LHCN-M2 (cell line): ENCODE results near the gene C19orf85. TPM values are rescaled to one million over a fixed set of nuclear protein-coding genes. Genes with fewer than 3 reads are reported as not detected.

Experiments used
- DNase-seq: peaks from one replicate; pipeline ENCODE4 v3.0.0-alpha.2; 2012; ENCODE audit warnings: low read depth
- total RNA-seq: library from RNA; depleted of rRNA; stranded (reverse); fragments of >200 nt; gene quantifications from 2 replicates; pipeline ENCODE4 v1.2.3, GENCODE V29; 2014

C19orf85 gene
- total RNA-seq, 1 experiment from 2014 or later = not detected

DNA sequence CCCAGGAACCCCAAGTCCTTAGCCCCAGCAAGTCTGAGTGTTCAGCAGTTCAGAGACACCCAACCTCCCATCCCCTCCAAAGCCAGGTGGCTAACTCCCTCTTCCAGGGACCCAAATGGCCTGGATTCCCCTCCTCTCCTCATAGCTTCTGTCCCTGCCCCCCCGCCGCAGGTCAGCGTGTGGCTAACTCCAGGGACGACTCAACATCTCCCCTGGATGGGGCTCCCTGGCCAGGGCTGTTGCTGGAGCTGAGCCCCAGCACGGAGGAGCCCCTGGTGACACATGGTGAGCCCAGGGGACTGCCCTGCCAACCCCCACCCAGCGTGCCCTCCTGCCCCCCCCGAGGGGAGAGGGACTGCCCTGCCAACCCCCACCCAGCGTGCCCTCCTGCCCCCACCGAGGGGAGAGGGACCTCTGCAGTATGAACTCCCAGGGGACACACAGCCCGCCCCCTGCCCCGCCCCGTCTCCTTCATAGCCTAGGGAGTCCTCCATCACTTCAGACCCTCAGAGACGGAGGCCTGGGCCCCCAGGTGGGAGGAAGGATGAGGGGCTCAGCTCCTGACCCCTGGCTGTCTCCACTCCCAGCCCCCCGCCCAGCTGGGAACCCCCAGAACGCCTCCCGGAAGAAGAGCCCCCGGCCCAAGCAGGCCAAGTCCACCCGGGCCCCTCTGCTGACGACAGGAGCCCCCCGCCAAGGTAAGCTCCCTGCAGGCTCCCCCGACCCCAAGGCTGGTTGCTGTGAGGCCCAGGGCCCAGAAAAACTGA, 25.3 kb upstream of the C19orf85 start:
- no peak for DNase-seq

GRCh38 chr19:55488986-55489710, 24.6 kb upstream of the C19orf85 start:
- DNase-seq = no peak

DNA sequence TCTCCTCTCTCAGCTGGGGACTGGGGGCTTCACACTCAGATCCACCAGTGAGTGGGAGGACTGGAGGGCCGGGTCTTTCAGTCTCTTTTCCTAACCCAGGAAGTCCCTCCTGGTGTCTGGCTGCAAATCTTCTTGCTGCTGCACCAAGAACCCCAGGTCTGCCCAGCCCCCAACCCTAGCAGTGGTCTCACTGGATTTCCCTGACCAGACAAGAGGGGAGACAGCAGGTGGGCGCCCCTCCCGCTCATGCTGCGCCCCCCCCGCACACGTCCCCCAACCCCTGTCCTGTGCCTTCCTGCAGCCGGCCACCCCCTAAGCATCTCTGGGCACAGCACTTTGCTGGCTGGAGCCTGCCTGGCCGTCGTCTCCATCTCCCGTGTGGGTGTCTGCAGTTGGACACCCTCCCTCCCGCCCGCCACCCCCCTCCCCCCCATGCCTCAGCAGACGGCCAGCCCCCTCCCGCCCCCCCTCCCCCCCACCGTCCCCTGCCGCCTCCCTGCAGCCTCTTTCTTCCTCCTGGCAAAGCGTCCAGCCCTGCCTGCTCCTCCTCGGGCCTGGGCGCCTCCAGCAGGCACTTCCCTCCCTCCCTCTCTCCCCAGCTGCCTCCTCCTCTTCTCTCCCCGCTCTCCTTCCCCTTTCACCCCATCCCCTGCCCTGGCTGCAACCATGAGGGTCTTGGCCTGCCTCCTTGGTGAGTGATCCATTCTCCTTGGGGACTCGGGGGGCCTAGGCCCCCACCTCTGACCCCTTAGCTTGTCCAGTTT, 23.6 kb upstream of the C19orf85 start, which contains the start of gene SSC5D:
TSS of gene SSC5D (plus strand) at position 513 of the 764 bp plus-strand sequence. CDS start at position 667, 154 bp downstream.
- DNase-seq = no peak

GRCh38 chr19:55486971-55487923, 22.7 kb upstream of the C19orf85 start:
- peak; percentile 94 for DNase-seq

GRCh38 chr19:55486043-55486970, 21.8 kb upstream of the C19orf85 start:
- DNase-seq = no peak

- DNase-seq = no peak
These were observed 21.0 kb upstream of the C19orf85 start for GRCh38 chr19:55485439-55486011.

GRCh38 chr19:55484593-55485438, 20.3 kb upstream of the C19orf85 start, which contains the start of gene NAT14:
NAT14 (plus strand) TSS chr19:55485188; CDS start chr19:55485709, 521 bp downstream.
- peak; percentile 46 for DNase-seq

DNA sequence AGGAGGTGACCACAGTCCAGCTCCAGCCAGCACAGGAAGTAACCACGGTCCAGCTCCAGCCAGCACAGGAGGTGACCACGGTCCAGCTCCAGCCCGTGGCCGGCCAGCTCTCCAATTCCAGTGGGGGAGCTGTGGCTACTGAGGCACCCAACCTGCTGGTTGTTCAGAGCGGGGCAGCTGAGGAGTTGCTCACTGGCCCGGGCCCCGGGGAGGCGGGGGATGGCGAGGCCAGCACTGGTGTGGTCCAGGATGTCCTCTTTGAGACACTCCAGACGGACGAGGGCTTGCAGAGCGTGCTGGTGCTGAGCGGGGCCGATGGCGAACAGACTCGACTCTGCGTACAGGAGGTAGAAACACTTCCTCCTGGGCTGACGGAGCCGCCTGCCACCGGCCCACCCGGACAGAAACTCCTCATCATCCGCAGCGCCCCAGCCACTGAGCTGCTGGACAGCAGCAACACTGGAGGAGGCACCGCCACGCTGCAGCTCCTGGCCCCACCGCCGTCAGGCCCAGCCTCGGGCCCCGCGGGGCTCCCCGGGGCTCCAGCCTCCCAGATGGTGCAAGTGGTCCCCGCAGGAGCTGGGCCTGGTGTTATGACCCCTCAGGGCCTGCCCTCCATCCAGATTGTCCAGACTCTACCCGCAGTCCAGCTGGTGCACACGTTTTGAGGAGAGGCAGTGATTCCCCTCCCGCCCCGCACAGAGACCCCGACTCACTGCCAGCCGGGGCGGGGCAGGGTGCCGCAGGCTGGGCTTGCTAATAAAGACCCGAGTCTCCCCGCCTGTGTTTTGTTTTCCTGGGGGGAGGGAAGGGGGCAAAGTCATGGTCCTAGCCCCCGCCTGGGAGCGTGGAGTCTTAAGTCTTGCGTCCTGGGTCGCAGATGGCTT, 19.4 kb upstream of the C19orf85 start:
- DNase-seq = no peak

DNA sequence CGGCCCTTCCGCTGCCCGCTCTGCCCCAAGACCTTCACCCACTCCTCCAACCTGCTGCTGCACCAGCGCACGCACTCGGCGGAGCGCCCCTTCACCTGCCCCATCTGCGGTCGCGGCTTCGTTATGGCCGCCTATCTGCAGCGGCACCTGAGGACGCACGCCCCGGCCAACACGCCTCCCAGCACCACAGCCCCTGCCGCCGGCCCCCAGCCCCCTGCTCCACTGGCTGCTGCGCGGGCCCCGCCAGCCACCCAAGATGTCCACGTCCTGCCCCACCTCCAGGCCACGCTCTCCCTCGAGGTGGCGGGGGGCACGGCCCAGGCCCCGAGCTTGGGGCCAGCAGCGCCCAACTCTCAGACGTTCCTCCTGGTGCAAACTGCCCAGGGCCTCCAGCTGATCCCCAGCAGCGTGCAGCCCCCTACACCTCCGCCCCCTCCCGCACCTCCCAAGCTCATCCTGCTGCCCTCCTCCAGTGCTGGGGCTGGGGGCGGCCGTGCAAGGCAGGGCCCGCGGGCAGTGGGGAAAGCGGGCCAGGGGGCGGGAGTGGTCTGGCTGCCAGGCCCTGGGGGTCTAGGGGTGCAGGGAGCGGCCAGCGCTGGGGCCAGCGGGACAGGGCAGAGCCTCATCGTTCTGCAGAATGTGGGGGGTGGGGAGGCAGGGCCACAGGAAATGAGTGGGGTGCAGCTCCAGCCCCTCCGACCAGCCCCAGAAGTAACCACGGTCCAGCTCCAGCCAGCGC, 18.6 kb upstream of the C19orf85 start:
- DNase-seq = no peak

- no peak for DNase-seq
These were observed 17.8 kb upstream of the C19orf85 start for GRCh38 chr19:55482156-55482961.

DNA sequence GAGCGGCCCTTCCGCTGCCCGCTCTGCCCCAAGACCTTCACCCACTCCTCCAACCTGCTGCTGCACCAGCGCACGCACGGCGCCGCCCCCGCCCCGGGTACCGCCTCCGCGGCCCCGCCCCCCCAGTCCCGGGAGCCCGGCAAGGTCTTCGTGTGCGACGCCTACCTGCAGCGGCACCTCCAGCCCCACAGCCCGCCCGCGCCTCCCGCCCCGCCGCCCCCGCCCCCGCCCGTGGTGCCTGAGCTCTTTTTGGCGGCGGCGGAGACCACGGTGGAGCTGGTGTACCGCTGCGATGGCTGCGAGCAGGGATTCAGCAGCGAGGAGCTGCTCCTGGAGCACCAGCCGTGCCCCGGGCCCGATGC, 17.2 kb upstream of the C19orf85 start:
- no peak for DNase-seq

GRCh38 chr19:55481148-55481793, 16.7 kb upstream of the C19orf85 start:
- DNase-seq = no peak

- DNase-seq = no peak
These were observed 15.1 kb upstream of the C19orf85 start for GRCh38 chr19:55479451-55480230.

DNA sequence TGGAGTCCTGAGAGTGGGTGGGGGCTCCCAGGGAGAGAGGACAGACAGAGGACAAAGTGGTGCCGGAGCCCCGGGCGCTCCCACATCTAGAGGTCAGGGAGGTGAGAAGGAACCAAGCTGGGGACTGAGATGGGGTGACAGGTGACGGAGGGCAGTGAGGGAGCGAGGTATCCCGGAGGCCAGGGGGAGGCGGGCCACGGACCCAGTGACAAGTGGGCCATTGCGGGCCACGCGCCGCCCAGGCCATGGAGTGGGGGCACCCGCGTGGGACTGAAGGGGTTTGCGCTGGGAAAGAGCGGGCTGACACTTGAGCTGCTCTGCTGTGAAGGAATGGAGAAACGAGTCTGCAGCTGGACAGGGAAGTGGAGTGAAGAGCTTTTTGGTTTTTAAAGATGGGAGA, 14.5 kb upstream of the C19orf85 start:
- DNase-seq = no peak

GRCh38 chr19:55478364-55478763, 13.8 kb upstream of the C19orf85 start:
- no peak for DNase-seq
